Smooth muscle cell (in vitro differentiated cells): ENCODE measurements around the gene DMRTB1. TPM values are rescaled to one million over a fixed set of nuclear protein-coding genes. Genes with fewer than 3 reads are reported as not detected.

Experiments used
- DNase-seq: peaks from one replicate; lab custom pipeline; 2025; ENCODE audit not compliant: unreplicated experiment; lab: John Stamatoyannopoulos, UW
- H2AFZ ChIP-seq: fragments of 200-600 bp; sonication (generic); 2 replicates; pipeline ENCODE4 v1.6.0; 2016; ENCODE audit warnings: antibody characterized with exemption, low read depth, mild to moderate bottlenecking
- H3F3A ChIP-seq: fragments of 200-600 bp; sonication (generic); 2 replicates; pipeline ENCODE4 v1.6.0; 2017; ENCODE audit warnings: antibody characterized with exemption, low read depth
- H3K27ac ChIP-seq: fragments of 200-600 bp; sonication (generic); 2 replicates; pipeline ENCODE4 v1.5.1; 2016; ENCODE audit warnings: low read depth, mild to moderate bottlenecking
- H3K27me3 ChIP-seq: fragments of 200-600 bp; sonication (generic); 2 replicates; pipeline ENCODE4 v1.6.1; 2016; ENCODE audit warnings: low read depth, mild to moderate bottlenecking
- H3K36me3 ChIP-seq: fragments of 200-600 bp; sonication (generic); 2 replicates; pipeline ENCODE4 v1.5.1; 2016; ENCODE audit warnings: low read depth
- H3K4me1 ChIP-seq: fragments of 200-600 bp; sonication (generic); 2 replicates; pipeline ENCODE4 v1.5.1; 2016; ENCODE audit warnings: low read depth
- H3K4me2 ChIP-seq: fragments of 200-600 bp; sonication (generic); 2 replicates; pipeline ENCODE4 v1.6.0; 2016; ENCODE audit warnings: mild to moderate bottlenecking
- H3K4me3 ChIP-seq: fragments of 200-600 bp; sonication (generic); 2 replicates; pipeline ENCODE4 v1.5.1; 2016; ENCODE audit warnings: mild to moderate bottlenecking
- H3K79me2 ChIP-seq: fragments of 200-600 bp; sonication (generic); 2 replicates; pipeline ENCODE4 v1.6.0; 2016; ENCODE audit warnings: low read depth, mild to moderate bottlenecking
- H3K9ac ChIP-seq: fragments of 200-600 bp; sonication (generic); 2 replicates; pipeline ENCODE4 v1.6.0; 2016; ENCODE audit warnings: low read depth
- H3K9me3 ChIP-seq: fragments of 200-600 bp; sonication (generic); replicated peaks from 2 replicates; pipeline ENCODE4 v1.5.1; 2016; ENCODE audit warnings: low read depth
- H4K20me1 ChIP-seq: fragments of 200-600 bp; sonication (generic); 2 replicates; pipeline ENCODE4 v1.6.0; 2016; ENCODE audit warnings: low read depth
- CTCF ChIP-seq: fragments of 200-600 bp; sonication (generic); IDR thresholded peaks from 2 replicates; pipeline ENCODE4 v1.5.1; 2017; ENCODE audit warnings: borderline replicate concordance, mild to moderate bottlenecking, antibody characterized with exemption; ENCODE audit not compliant: insufficient read depth, poor library complexity, severe bottlenecking
- WGBS: methylation state at CpG from one replicate; pipeline ENCODE4 v1.1.7; 2016; ENCODE audit warnings: low lambda C conversion rate; 5-methylcytosine and 5-hydroxymethylcytosine counted together
- polyA plus RNA-seq: library from polyadenylated mRNA; unstranded; fragments of >200 nt; fragmentation: Nextera tagmentation; extraction: Ambion mirVana; gene quantifications from 2 replicates; pipeline ENCODE4 v1.2.1, GENCODE V29; 2016
- total RNA-seq: library from RNA; depleted of rRNA; stranded (reverse); fragments of >200 nt; gene quantifications from 2 replicates; pipeline ENCODE4 v1.2.3, GENCODE V29; 2014

DMRTB1 gene
- total and polyA plus RNA-seq, 2 experiments from 2014 or later, result not detected

DNA sequence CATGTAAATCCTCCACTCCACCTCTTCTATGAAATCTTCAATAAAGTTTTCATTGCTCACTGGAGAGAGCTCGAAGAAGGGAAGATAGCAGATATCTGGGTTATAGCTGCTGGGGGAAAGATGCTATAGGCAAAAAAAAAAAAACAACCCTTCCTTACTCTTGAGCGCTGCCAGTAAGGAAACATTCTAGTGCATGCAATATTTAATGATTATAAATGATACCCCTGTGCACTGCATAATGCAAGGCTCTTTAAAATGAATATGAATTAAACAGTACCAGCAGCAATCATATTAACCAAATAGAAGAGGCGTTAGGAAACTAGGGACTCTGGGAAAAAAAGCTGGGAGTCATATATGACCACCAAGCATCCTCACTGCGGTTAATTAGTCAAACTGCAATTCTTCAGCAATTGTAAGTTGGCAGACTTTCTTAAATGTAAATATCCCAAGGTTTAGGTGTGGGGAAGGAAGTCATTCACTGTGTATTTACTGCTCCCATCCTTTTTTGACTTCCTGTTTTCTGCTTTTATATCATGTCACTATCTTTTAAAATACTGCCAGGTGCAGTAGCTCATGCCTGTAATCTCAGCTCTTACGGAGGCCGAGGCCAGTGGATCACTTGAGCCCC is 3.7 kb upstream of the DMRTB1 start:
- WGBS, result 93% methylated on average over 6 of the region's 6 CpGs
- H2AFZ ChIP-seq, result no peak overlapping the region
- no peak for TF ChIP-seq CTCF

GRCh38 chr1:53458634-53459033 is 565 bp upstream of the DMRTB1 start:
- 85% methylated on average over 3 of the region's 3 CpGs for WGBS
- Histone ChIP-seq H2AFZ (no peak overlapping the region), H3K27ac (no peak overlapping the region), H3K4me1 (peaks cover 5% of the 10 kb centered on the region), H3K27me3 (no peaks in the 10 kb centered on the region), H3K4me3 (no peak overlapping the region), H3K9ac (no peak overlapping the region), H3K4me2 (no peak overlapping the region), H3K36me3 (no peaks in the 10 kb centered on the region), H4K20me1 (no peaks in the 10 kb centered on the region), H3F3A (no peaks in the 10 kb centered on the region), H3K79me2 (no peaks in the 10 kb centered on the region), H3K9me3 (no peaks in the 10 kb centered on the region)
- TF ChIP-seq CTCF, result no peak
- no peak for DNase-seq

More for the DNA sequence above, 3.7 kb upstream of the DMRTB1 start:
- Histone ChIP-seq H3F3A (no peaks in the 10 kb centered on the region), H3K9ac (no peak overlapping the region), H3K4me1 (no peaks in the 10 kb centered on the region), H3K79me2 (no peaks in the 10 kb centered on the region), H3K4me2 (no peak overlapping the region), H3K27ac (no peak overlapping the region), H4K20me1 (no peaks in the 10 kb centered on the region), H3K4me3 (no peak overlapping the region), H3K9me3 (no peaks in the 10 kb centered on the region), H3K36me3 (no peaks in the 10 kb centered on the region), H3K27me3 (no peaks in the 10 kb centered on the region)
- no peak for DNase-seq

DNA sequence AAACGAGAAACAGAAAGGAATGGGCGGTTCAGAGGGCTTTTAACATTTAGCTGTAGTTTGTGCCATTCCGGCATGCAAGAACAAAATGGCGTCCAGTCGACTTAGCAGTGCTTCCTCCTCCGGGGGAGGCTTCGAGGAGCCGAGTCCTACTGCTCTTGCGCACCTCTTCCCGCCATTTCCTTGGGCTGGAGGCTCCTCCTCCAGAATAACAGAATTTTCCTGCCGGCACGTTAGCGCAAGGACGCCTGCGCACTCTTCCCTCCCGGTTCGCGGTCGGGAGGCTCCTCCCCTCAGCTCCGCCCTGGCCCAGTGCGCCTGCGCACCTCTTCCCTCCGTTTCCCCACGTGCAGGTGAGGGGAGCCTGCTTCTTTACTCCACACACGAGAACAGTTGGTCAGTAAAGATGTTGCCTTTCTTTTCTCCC is 1.0 kb downstream of the DMRTB1 start:
- H3K27me3 ChIP-seq, result no peaks in the 10 kb centered on the region
- H3K4me3 ChIP-seq, result no peak overlapping the region
- no peaks in the 10 kb centered on the region for H3K36me3 ChIP-seq
- H3K27ac ChIP-seq, result no peak overlapping the region
- H3K4me2 ChIP-seq, result no peak overlapping the region
- H3K4me1 ChIP-seq, result peaks cover 5% of the 10 kb centered on the region
- WGBS, result 97% methylated on average over 25 of the region's 25 CpGs
- no peaks in the 10 kb centered on the region for H3K79me2 ChIP-seq
- no peak overlapping the region for H2AFZ ChIP-seq
- DNase-seq, result no peak
- no peaks in the 10 kb centered on the region for H3K9me3 ChIP-seq
- no peaks in the 10 kb centered on the region for H3F3A ChIP-seq
- no peaks in the 10 kb centered on the region for H4K20me1 ChIP-seq
- no peak for TF ChIP-seq CTCF
- no peak overlapping the region for H3K9ac ChIP-seq

GRCh38 chr1:53460666-53461322 is 1.6 kb downstream of the DMRTB1 start:
- WGBS, result 95% methylated on average over 29 of the region's 29 CpGs
- Histone ChIP-seq H3K9me3 (no peaks in the 10 kb centered on the region), H3K9ac (no peak overlapping the region), H3K4me3 (no peak overlapping the region), H3K79me2 (no peaks in the 10 kb centered on the region), H3K27ac (no peak overlapping the region), H3K27me3 (no peaks in the 10 kb centered on the region), H3K4me1 (peaks cover 5% of the 10 kb centered on the region), H2AFZ (no peak overlapping the region), H3K4me2 (no peak overlapping the region), H3K36me3 (no peaks in the 10 kb centered on the region), H4K20me1 (no peaks in the 10 kb centered on the region), H3F3A (no peaks in the 10 kb centered on the region)
- DNase-seq, result no peak
- TF ChIP-seq CTCF, result no peak
